Testis (tissue), 3 donors: ENCODE data around the gene SMYD4. TPM values are rescaled to one million over a fixed set of nuclear protein-coding genes. Genes with fewer than 3 reads are reported as not detected.

Experiments
- DNase-seq: peaks from one replicate; pipeline ENCODE4 v3.0.0-alpha.2; 2019
- H3K27ac ChIP-seq, 2 donors: fragments of 200-600 bp; sonication (generic); one replicate each; pipeline ENCODE4 v1.5.1; 2019
- H3K27me3 ChIP-seq: fragments of 200-600 bp; sonication (generic); one replicate; pipeline ENCODE4 v1.5.1; 2019
- H3K36me3 ChIP-seq: fragments of 200-600 bp; sonication (generic); one replicate; pipeline ENCODE4 v1.5.1; 2017; ENCODE audit warnings: low read depth; ENCODE audit errors: missing control alignments
- H3K4me1 ChIP-seq: fragments of 200-600 bp; sonication (generic); one replicate; pipeline ENCODE4 v1.5.1; 2019
- H3K4me3 ChIP-seq, 2 donors: fragments of 200-600 bp; sonication (generic); one replicate each; pipeline ENCODE4 v1.5.1; 2017 to 2019
- H3K9me3 ChIP-seq: fragments of 200-600 bp; sonication (generic); one replicate; pipeline ENCODE4 v1.5.1; 2017
- CTCF ChIP-seq, 3 experiments: fragments of 450-650 bp in 2 of 3; fragments of 200-600 bp in 1 of 3; sonication (generic) in 1 of 3; IDR thresholded peaks; one replicate each; pipeline ENCODE4 v1.5.1; 2016 to 2019; ENCODE audit warnings: antibody characterized with exemption in 3 of 3, mild to moderate bottlenecking in 2 of 3, moderate library complexity in 1 of 3
- POLR2A ChIP-seq: fragments of 450-650 bp; IDR thresholded peaks from one replicate; pipeline ENCODE4 v1.6.1; 2017; ENCODE audit warnings: antibody characterized with exemption, mild to moderate bottlenecking, moderate library complexity
- WGBS, 2 donors: methylation state at CpG; one replicate each; pipeline ENCODE4 v1.1.5; 2018; 5-methylcytosine and 5-hydroxymethylcytosine counted together
- intact Hi-C: fragments of 100-400 bp; cut with DNase I; formaldehyde crosslinking; loops from one replicate; pipeline ENCODE4 v1.15.1; 2023; ENCODE audit warnings: low total_unique reads
- polyA plus RNA-seq: library from polyadenylated mRNA; stranded (reverse); fragments of 350-450 nt; fragmentation: Illumina TruSeq; extraction: RNeasy Lipid Tissue Mini Kit (QIAGEN cat#74804); gene quantifications from one replicate; pipeline ENCODE4 v1.2.3, GENCODE V29; 2014; ENCODE audit warnings: low read depth, low replicate concordance; ENCODE audit not compliant: insufficient read depth
- total RNA-seq, 2 donors: library from RNA; depleted of rRNA; stranded (reverse); fragments of >200 nt; gene quantifications; one replicate each; pipeline ENCODE4 v1.2.3, GENCODE V29; 2016

The SMYD4 gene
- total and polyA plus RNA-seq, 3 donors from 2014 or later = 14.4 to 23.0 (median 21.2) TPM

GRCh38 chr17:1853698-1854097 lies 24.0 kb upstream of the SMYD4 start:
- TF ChIP-seq POLR2A = no peak
- TF ChIP-seq CTCF (IDR thresholded peaks at IDR 0.05) = no peak
- 89 to 90% methylated on average over 3 of the region's 3 CpGs for WGBS, 2 donors
- intact Hi-C loops = no loop called here
- Histone ChIP-seq H3K36me3 (no peaks in the 10 kb centered on the region), H3K4me1 (no peaks in the 10 kb centered on the region), H3K4me3 (no peak overlapping the region), H3K9me3 (no peaks in the 10 kb centered on the region), H3K27me3 (no peaks in the 10 kb centered on the region), H3K27ac (no peak overlapping the region)
- DNase-seq = no peak

DNA sequence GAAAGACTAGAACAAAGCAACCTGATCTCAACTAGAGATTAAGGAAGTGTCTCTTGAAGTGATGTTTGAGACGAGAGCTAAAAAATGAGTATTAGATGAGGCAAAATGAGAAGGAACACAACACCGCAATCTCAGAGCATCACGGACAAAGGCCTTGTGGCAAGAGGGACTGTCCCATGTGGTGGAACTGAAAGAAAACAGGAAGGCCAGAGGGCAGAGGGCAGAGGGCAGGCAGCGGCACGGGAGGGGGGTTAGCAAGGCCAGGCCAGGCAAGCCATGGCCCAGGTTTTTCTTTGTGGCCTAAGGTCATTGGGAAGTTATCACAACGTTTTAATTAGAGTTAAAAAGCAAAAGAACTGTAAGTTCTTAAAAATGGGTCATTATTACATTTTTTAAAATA lies 22.6 kb upstream of the SMYD4 start:
- H3K36me3 ChIP-seq = no peaks in the 10 kb centered on the region
- H3K9me3 ChIP-seq = no peaks in the 10 kb centered on the region
- no peak overlapping the region for H3K4me3 ChIP-seq
- no peaks in the 10 kb centered on the region for H3K27me3 ChIP-seq
- H3K27ac ChIP-seq = no peak overlapping the region
- no peaks in the 10 kb centered on the region for H3K4me1 ChIP-seq
- DNase-seq = no peak
- intact Hi-C loops = no loop called here
- WGBS, 2 donors = 64 to 78% methylated on average over 6 of the region's 6 CpGs
- no peak for TF ChIP-seq CTCF (IDR thresholded peaks at IDR 0.05)
- no peak for TF ChIP-seq POLR2A

DNA sequence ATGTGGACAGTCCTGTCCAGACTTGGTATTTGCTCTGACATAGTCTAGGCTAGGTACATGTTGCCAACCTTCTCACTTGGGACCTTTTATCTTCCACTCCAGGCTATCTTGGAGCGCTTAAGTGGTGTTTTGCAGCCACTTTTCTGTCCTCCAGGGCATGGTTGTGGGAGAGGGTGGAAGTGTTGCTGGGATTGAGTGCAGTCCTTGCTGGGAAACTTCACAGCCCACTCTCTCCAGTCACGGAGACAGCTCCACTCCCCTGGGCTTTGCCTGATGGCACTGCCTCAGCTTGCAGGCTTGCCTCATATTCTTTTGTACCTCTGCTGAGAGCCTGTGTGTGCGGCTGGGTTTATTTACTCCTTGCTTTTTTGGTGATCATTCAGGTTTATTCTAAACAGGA lies 17.5 kb upstream of the SMYD4 start:
- Histone ChIP-seq H3K4me3 (no peak overlapping the region), H3K27ac (no peak overlapping the region), H3K27me3 (no peaks in the 10 kb centered on the region), H3K9me3 (no peaks in the 10 kb centered on the region), H3K4me1 (no peaks in the 10 kb centered on the region), H3K36me3 (no peaks in the 10 kb centered on the region)
- WGBS, 2 donors = 84 to 98% methylated on average over 3 of the region's 3 CpGs
- intact Hi-C loops = no loop called here
- DNase-seq = no peak
- TF ChIP-seq CTCF (IDR thresholded peaks at IDR 0.05) (no peak), POLR2A (no peak)

- DNase-seq = no peak
- TF ChIP-seq CTCF (IDR thresholded peaks at IDR 0.05) (no peak), POLR2A (no peak)
- intact Hi-C loops = no loop called here
- no peak overlapping the region for H3K27ac ChIP-seq
- no peak overlapping the region for H3K4me3 ChIP-seq
- H3K4me1 ChIP-seq = no peaks in the 10 kb centered on the region
- 94 to 95% methylated on average over 9 of the region's 9 CpGs for WGBS, 2 donors
- H3K27me3 ChIP-seq = no peaks in the 10 kb centered on the region
- no peaks in the 10 kb centered on the region for H3K9me3 ChIP-seq
- no peaks in the 10 kb centered on the region for H3K36me3 ChIP-seq
These were observed 14.2 kb upstream of the SMYD4 start for GRCh38 chr17:1843947-1844346.

DNA sequence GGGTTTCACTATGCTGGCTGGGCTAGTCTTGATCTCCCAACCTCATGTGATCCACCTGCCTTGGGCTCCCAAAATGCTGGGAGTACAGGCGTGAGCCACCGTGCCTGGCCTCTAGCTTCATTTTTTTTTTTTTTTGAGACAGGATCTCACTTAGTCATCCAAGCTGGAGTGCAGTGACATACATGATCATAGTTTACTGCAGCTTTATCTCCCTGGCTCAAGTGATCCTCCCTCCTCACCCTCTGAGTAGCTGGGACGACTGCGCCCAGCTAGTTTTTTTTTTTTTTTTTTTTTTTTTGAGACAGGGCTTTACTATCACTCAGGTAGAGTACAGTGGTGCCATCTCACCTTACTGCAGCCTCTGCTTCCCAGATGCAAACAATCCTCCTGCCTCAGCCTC lies 9.8 kb upstream of the SMYD4 start:
- no peaks in the 10 kb centered on the region for H3K36me3 ChIP-seq

More for the DNA sequence above, 9.8 kb upstream of the SMYD4 start:
- Histone ChIP-seq H3K27ac (no peak overlapping the region), H3K4me3 (no peak overlapping the region), H3K9me3 (no peaks in the 10 kb centered on the region), H3K4me1 (no peaks in the 10 kb centered on the region), H3K27me3 (no peaks in the 10 kb centered on the region)
- no peak for DNase-seq
- TF ChIP-seq CTCF (IDR thresholded peaks at IDR 0.05) (no peak), POLR2A (no peak)
- 95% methylated on average over 4 of the region's 4 CpGs for WGBS, 2 donors
- intact Hi-C loops = no loop called here
